Cortex of kidney (tissue), 1 donor: ENCODE measurements around the gene CDH16.

Experiments used
- DNase-seq: peaks from one replicate; lab custom pipeline; 2025; lab: John Stamatoyannopoulos, UW

Gene CDH16

GRCh38 chr16:66927918-66928649 lies 9.4 kb upstream of the CDH16 start:
- no peak for DNase-seq

DNA sequence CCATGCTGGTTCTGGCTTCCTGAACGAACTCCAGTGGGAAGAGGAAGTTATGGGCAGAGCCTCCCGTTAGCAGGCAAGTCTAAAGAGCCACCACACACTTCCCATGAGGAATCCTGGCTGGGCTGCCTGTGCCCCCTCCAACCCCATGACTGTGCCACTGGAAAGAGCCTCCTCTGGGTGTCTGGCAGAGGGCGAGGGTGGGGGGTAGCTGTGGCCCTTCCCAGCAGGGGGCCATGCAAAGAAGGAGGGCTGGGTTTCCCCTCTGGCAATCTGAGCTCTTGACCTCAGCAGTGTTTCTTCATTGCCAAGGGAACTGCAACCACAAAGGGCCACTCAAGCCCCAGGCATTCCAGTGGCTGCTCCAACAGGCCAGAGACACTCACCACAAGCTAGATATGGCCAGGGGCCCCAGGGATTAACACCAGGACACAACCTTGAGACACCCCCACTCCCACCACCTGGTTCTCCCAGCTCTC lies 8.3 kb upstream of the CDH16 start:
- no peak for DNase-seq

DNA sequence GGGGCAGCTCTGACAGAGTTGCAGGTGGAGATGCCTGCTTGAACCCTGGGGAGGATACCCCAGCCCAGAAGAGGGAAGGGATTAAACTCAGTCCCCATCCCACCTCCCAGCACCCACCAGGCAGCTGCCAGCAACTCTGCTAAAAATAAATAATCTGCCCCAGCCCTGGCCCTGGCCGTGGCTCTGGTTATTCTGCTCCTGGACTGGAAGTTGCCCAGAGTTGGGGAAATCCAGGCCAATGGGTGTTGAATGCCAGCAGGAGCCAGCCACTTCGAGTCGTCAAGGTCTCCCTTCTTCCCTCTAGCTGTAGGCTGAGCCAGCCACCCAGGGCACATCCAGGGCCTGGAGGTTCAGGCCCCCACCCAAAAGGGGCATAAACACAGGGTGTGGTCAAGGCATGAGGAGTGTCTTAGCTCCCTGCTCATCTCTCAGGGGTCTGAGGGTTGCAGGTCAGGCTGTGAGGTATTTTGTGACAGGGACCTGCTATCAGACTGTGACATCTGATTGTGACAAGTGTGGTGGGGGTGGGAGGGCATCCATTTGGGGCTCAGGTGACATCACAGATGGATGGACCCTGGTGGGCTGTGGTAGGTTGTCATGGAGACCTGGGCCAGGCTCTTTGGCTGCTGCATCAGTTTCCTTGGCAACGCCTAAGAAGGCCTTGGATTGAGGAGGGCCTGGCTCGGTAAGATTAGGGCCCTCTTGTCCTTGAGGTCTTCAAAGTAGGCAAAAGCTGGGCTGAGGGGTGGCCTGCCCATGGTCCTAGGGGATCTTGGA lies 7.7 kb upstream of the CDH16 start:
- no peak for DNase-seq

DNA sequence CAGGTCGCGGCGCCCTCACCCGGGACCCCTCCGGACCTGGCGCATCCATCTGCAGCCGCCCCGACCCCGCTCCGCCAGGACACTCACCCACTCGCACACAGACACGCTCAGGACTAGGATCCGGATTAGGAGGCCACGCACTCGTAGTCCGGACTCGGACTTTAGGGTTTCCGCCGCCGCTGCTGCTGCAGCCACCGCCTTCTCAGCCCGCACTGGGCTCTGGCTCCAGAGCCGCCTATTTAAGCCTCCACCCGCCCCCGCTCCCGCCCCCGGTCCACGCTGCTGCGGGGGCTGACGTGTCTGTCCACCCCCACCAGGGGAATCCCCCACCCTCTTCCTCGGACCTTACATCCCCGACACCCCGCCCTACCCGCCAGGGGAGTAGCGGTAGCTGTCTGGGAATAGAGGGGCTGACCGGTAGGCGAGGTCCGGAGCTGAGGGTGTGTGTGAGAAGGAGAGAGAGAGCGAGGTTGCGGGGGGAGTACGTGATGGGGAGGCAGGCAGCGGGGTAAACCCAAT lies 6.7 kb upstream of the CDH16 start, which contains the start of gene RRAD:
Gene RRAD, minus strand, starts transcription at position 214 of the 519 bp plus-strand sequence. CDS start 356 bp downstream, outside the sequence.
- no peak for DNase-seq

DNA sequence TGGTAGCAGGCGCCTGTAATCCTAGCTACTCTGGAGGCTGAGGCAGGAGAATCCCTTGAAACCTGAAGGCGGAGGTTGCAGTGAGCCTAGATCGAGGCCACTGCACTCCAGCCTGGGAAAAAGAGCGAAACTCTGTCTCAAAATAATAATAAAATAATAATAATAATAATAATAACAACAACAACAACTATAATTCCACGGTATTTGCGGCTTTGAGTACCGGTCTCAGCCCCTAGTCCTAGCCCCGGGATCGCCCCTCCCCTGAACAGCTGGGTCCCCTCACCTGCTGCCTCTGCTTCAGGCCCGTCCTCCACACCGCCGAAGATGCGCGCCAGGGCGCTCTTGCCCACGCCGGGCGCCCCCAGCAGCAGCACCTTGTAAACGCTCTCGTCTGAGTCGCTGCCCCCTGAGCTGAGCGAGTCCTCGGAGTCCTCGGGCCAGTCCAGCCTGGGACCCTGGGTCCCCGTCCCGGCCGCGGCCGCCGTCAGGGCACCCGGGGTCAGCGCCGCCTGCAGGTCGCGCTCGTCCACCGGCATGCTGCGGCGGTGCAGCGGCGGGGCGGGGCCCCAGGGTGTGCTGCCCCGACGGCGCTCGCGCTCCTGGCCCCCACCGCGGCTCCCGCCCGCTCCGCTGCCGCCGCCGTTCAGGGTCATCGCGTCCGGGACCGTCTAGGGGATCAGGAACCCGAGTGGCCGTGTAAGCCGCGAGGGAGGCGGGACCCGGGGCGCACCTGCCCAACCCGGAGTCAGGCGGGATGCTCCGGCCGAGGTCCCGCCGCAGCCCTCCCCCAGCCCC lies 6.0 kb upstream of the CDH16 start:
- DNase-seq, result no peak

GRCh38 chr16:66923866-66924265 lies 5.2 kb upstream of the CDH16 start:
- no peak for DNase-seq

DNA sequence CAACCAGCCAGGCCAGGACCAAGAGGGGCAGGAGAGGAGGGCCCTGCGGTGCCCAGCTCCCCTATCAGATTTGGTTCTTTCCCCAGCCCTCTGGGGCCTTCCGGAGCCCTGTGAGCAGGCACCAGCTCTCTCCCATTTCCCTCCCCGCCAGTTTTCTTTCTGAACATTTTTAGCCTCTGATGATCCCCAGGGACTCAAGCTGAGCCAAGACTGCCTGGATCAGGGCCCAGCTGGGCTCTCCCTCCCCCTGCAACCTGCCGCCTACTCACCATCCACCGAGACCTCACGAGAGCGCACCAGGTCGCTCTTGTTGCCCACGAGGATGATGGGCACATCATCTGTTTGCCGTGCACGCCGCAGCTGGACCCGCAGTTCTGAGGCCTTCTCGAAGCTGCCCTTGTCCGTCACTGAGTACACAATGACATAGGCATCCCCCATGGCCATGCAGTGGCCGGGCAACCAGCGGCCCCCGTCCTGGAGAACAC lies 4.6 kb upstream of the CDH16 start:
- DNase-seq, result no peak

- no peak for DNase-seq
Measured at GRCh38 chr16:66921729-66922450, 3.2 kb upstream of the CDH16 start.

DNA sequence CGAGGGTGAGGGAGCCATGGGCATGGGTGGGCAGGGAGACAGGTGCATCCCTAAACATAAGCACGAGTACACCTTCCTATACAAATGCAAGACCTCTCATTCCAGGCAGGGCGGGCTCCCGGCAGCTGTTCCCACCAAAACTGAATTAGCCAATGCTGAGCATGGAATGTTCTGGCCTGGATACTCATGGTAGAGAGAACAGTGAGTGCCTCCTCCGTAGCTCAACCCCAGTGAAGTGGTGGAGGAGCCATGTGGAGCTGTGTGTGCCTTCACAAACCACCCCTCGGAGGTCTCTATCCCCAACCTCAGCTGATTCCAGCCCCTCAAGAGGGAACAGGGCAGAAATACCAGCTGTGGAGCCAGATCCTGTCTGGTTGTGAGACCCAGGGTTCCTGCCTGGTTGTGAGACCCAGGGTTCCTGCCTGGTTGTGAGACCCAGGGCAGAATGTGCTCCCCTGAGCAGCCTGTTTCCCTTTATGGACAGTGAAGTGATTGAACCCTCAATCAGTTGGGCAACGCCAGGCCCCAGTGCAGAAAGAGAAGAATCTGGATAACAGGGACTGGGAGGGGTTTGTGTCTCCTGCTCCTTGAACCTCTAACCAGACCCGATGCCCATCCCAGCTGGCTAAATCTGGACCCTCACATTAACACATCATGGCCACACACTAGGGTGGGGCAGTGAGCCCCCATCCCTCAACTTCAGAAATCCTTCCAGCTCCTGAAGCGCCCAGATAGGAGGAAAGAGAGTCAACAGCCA lies 2.4 kb upstream of the CDH16 start:
- DNase-seq, result no peak

DNA sequence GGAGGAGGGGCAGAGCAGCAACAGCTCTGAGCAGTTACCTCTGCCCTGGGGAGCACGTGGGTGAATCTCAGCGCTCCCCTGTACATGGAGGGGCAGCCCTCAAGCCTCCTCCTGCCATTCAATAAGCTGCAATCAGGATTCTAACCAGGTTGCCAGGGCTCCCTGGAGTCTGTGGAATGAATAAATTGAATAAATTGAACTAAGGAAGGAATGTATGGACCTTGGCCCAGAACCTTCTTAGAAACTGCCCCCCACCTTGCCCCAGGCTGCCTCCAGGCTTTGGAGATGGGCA lies 1.6 kb upstream of the CDH16 start:
- DNase-seq, result no peak

DNA sequence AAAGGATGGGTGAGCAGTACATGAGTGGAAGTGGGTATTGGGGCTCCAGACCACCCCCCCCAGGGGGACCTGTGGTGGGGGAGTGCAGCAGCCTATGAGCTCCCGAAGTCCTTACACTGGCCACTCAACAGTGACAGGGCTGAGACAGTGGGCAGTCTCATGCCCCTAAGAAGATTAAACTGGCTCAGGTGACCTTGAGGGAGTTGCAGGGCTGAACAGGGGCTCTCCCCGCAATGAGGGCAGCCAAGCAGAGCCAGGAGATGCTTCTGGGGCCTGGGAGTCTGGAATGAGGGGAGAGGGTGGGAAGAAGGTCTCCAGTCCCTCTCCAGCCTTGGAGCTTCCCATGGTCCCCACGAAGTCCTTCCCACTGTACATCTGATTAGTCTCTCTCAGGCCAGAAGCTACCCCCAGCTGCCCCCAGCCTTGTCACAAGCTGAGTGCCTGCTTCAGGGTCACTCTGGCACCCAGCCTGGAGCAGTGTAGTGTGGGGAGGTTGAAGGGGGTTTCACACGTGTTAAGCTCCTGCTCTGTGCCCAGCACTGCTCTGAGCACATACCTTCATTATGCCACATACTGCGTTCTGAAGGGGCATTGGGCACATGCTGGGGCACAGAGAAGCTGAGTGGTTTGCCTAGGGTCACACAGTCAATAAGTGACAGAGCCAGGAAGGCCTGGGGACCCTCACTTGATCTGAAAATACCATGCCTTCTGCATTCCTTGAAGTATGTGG lies 1.0 kb upstream of the CDH16 start:
- DNase-seq, result no peak

DNA sequence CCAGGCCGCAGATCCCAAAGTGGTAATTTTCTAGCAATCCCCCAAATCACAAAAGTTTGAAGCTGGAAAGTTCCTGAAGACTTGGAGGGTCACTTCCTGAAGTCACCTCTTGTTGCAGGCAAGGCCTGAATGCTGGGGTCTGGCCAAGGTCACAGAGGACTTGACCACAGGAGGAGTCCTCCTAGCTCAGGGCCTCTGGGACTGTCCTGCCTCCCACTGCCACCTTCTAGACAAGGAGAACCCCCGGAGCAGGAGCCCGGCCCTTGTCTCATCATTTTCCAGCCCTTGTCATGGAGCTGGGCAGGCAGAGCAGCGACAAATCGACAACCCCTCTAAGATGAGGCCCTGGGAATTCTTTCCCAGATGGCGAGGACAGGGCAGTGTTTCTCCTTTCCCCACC lies 330 bp downstream of the CDH16 start:
- DNase-seq, result no peak

- no peak for DNase-seq
Measured at GRCh38 chr16:66917741-66918140, 944 bp downstream of the CDH16 start.

- DNase-seq, result no peak
Measured at GRCh38 chr16:66916518-66916917, 2.2 kb downstream of the CDH16 start.

- DNase-seq, result no peak
Measured at GRCh38 chr16:66915041-66915440, 3.6 kb downstream of the CDH16 start.

- no peak for DNase-seq
Measured at GRCh38 chr16:66914541-66914940, 4.1 kb downstream of the CDH16 start.

DNA sequence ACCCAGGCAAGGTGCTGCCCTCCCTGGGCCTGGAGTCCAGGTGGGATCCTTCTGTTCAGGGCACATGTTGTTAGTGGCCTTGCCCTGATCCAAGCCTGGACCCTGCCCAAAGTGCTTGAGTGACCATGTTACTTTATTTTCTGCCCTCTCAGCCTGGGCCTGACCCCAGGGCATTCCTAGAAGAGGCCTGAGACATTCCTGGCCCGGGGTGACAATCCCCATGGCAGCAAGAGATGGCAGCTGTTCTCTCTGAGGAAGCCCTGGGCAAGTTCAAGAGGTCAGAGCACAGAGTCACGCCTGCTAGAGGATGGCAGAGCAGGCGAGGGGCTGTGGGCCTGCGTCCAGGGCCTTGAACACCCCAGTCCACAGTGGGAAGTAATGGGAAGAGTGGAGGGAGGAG lies 5.0 kb downstream of the CDH16 start:
- DNase-seq, result no peak

GRCh38 chr16:66913081-66913480 lies 5.6 kb downstream of the CDH16 start:
- no peak for DNase-seq

DNA sequence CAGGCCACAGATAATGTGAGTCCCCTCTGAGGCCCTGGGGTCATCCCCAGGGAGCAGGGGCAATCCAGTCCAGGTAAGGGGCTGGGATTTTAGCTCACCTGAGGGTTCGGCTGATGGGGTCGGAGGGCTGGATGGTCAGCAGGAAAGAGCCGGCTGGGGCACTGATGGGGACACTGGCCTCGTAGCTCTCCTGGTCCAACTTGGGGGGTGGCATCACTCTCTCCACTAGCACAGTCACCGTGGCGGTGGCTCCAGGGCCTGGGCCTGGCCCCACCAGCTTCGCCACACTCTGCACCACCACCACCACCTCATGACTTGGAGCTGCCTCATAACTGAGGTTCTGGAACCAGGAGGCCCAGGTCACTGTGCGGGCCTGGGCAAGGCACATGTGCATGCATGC lies 6.9 kb downstream of the CDH16 start:
- DNase-seq, result no peak

DNA sequence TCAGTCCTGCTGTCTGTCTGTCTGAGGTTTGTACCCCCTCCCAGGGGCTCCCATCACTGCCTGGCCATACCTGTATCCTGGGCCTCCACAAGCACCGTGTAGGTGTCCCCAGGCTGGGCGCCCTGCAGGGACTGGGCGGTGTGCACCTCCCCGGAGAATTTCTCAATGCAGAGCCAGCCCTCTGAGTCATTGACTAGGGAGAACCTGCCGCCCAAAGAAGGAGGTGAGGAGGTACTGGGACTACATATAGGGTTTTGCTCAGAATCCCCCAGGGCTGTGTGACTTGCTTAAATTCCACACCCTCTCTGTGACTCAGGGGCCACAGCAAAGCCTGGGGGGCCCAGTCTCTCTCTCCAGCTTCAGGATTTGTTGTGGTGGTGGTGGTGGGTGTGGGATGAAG lies 7.6 kb downstream of the CDH16 start:
- no peak for DNase-seq
